B cell (primary cell): ENCODE data around the gene TPSAB1. TPM values are rescaled to one million over a fixed set of nuclear protein-coding genes. Genes with fewer than 3 reads are reported as not detected.

ENCODE experiments used
- ATAC-seq: fragments of 200-7000 bp; cut with Tn5 transposase; one replicate; pipeline ENCODE4 v1.10.0; 2021; ENCODE audit warnings: low read depth, mild to moderate bottlenecking, moderate number of reproducible peaks, moderate library complexity
- CTCF ChIA-PET: fragments of 350-600 bp; sonication (Branson Sonifier 250); formaldehyde crosslinking; loops from one replicate; lab custom pipeline; 2021; ENCODE audit warnings: antibody characterized with exemption, inconsistent platforms; lab: Charles Lee
- POLR2A ChIA-PET: fragments of 350-600 bp; sonication (Branson Sonifier 250); formaldehyde crosslinking; loops from one replicate; lab custom pipeline; 2021; ENCODE audit warnings: antibody characterized with exemption; lab: Charles Lee
- DNase-seq: peaks from one replicate; pipeline ENCODE4 v3.0.0; 2013
- H2AFZ ChIP-seq: 2 replicates; pipeline ENCODE4 v1.6.1; 2012; ENCODE audit warnings: mild to moderate bottlenecking, low read depth, low read length; ENCODE audit not compliant: insufficient read depth, poor library complexity, severe bottlenecking
- H3K27ac ChIP-seq, 2 donors: 1 replicate in 1 of 2; 2 replicates in 1 of 2; pipeline ENCODE4 v1.5.1; 2012 to 2013; ENCODE audit warnings: low read length in 2 of 2, mild to moderate bottlenecking in 2 of 2, moderate library complexity in 1 of 2
- H3K27me3 ChIP-seq, 4 experiments: fragments of 200-600 bp in 1 of 4; sonication (generic) in 1 of 4; replicated peaks in 1 of 4; 1 replicate in 2 of 4; 2 replicates in 2 of 4; pipeline versions ENCODE4 v1.6.1 to v1.7.0; 2013 to 2016; ENCODE audit warnings: low read length in 3 of 4, mild to moderate bottlenecking in 2 of 4, mixed read lengths in 1 of 4, moderate library complexity in 1 of 4; ENCODE audit not compliant: insufficient read depth in 4 of 4, control insufficient read depth in 3 of 4; ENCODE audit errors: control extremely low read depth in 1 of 4
- H3K36me3 ChIP-seq, 2 experiments: replicated peaks in 1 of 2; 1 replicate in 1 of 2; 2 replicates in 1 of 2; pipeline versions ENCODE4 v1.6.1 to v1.7.1; 2013; ENCODE audit warnings: low read length in 1 of 2; ENCODE audit not compliant: insufficient read depth in 2 of 2, control insufficient read depth in 1 of 2; ENCODE audit errors: control extremely low read depth in 1 of 2, extremely low read depth in 1 of 2
- H3K4me1 ChIP-seq, 2 donors: fragments of 200-600 bp in 1 of 2; sonication (generic) in 1 of 2; 1 replicate in 1 of 2; 2 replicates in 1 of 2; pipeline versions ENCODE4 v1.5.1 to v1.6.1; 2013 to 2017; ENCODE audit warnings: low read length in 2 of 2; ENCODE audit not compliant: control insufficient read depth in 2 of 2, insufficient read depth in 2 of 2
- H3K4me2 ChIP-seq: replicated peaks from 2 replicates; pipeline ENCODE3; 2012; ENCODE audit warnings: mild to moderate bottlenecking, low read depth, low read length; ENCODE audit not compliant: poor library complexity, severe bottlenecking
- H3K4me3 ChIP-seq, 5 experiments: fragments of 200-600 bp in 1 of 5; sonication (generic) in 1 of 5; 1 replicate in 3 of 5; 2 replicates in 2 of 5; pipeline versions ENCODE4 v1.5.1 to v1.7.0; 2011 to 2016; ENCODE audit warnings: low read length in 4 of 5, mild to moderate bottlenecking in 4 of 5, low read depth in 2 of 5, control low read depth in 1 of 5, moderate library complexity in 1 of 5; ENCODE audit not compliant: insufficient read depth in 1 of 5; ENCODE audit errors: control extremely low read depth in 1 of 5, extremely low read depth in 1 of 5
- H3K79me2 ChIP-seq: fragments of 200-600 bp; sonication (generic); one replicate; pipeline ENCODE4 v1.6.0; 2016; ENCODE audit warnings: low read length; ENCODE audit not compliant: control insufficient read depth, insufficient read depth
- H3K9ac ChIP-seq: fragments of 200-600 bp; sonication (generic); 2 replicates; pipeline ENCODE4 v1.6.1; 2017; ENCODE audit warnings: mild to moderate bottlenecking, low read length, moderate library complexity
- H3K9me3 ChIP-seq, 3 donors: one replicate each; pipeline versions ENCODE4 v1.6.1 to v1.7.1; 2013; ENCODE audit warnings: low read length in 2 of 3; ENCODE audit not compliant: control insufficient read depth in 2 of 3, insufficient read depth in 1 of 3; ENCODE audit errors: control extremely low read depth in 1 of 3
- H4K20me1 ChIP-seq: 2 replicates; pipeline ENCODE4 v1.6.0; 2012; ENCODE audit warnings: mild to moderate bottlenecking, low read length; ENCODE audit not compliant: insufficient read depth, control insufficient read depth, poor library complexity, severe bottlenecking
- H3K27ac Mint-ChIP-seq: one replicate; pipeline ENCODE4 v1.8.0; 2021; ENCODE audit warnings: mixed read lengths
- H3K27me3 Mint-ChIP-seq: one replicate; pipeline ENCODE4 v1.8.0; 2021; ENCODE audit warnings: mixed read lengths
- H3K4me1 Mint-ChIP-seq: one replicate; pipeline ENCODE4 v1.8.0; 2021; ENCODE audit warnings: mixed read lengths
- H3K4me3 Mint-ChIP-seq: one replicate; pipeline ENCODE4 v1.8.0; 2021; ENCODE audit warnings: mixed read lengths
- H3K9me3 Mint-ChIP-seq: one replicate; pipeline ENCODE4 v1.8.0; 2022; ENCODE audit warnings: mixed read lengths; ENCODE audit not compliant: insufficient read depth
- CTCF ChIP-seq: fragments of 200-600 bp; IDR thresholded peaks from one replicate; pipeline ENCODE4 v1.8.0; 2022; ENCODE audit warnings: antibody characterized with exemption, mild to moderate bottlenecking
- EZH2 ChIP-seq: IDR thresholded peaks from 2 replicates; pipeline ENCODE4 v1.6.1; 2012; ENCODE audit warnings: borderline replicate concordance, low read depth, mild to moderate bottlenecking, moderate library complexity, low read length; ENCODE audit not compliant: insufficient read depth, poor library complexity, severe bottlenecking
- WGBS: methylation state at CpG from one replicate; pipeline ENCODE4 v1.1.5; 2013; ENCODE audit warnings: missing lambda C conversion rate; ENCODE audit not compliant: insufficient coverage; 5-methylcytosine and 5-hydroxymethylcytosine counted together
- intact Hi-C: fragments of 100-400 bp; cut with micrococcal nuclease; formaldehyde crosslinking; loops from one replicate; pipeline ENCODE4 v1.10.0; 2022
- polyA plus RNA-seq: library from polyadenylated mRNA; depleted of rRNA; stranded (reverse); fragments of >200 nt; gene quantifications from 2 replicates; pipeline ENCODE4 v1.2.3, GENCODE V29; 2012
- total RNA-seq, 2 donors: library from RNA; stranded (reverse); fragments of 120-200 nt in 1 of 2; gene quantifications; 1 replicate in 1 of 2; 2 replicates in 1 of 2; pipeline versions ENCODE4 v1.2.3 to v1.2.4, GENCODE V29; 2013 to 2022

The TPSAB1 gene
- total and polyA plus RNA-seq, 2 donors (not counting 1 experiment from before 2014, with no cell fraction given) = not detected

- Histone ChIP-seq H3K4me3 (no peak overlapping the region), H2AFZ (no peak overlapping the region), H3K9ac (no peak overlapping the region), H3K4me2 (peak overlapping the region; percentile 5), H3K27me3 (peaks cover 0 to 24% (median 3%) of the 10 kb centered on the region in 4 experiments), H3K27ac (no peak overlapping the region), H3K79me2 (no peaks in the 10 kb centered on the region), H4K20me1 (no peaks in the 10 kb centered on the region), H3K4me1 (peaks cover 0 to 4% of the 10 kb centered on the region in 2 donors), H3K36me3 (no peaks in the 10 kb centered on the region), H3K9me3 (no peaks in the 10 kb centered on the region)
- Mint-ChIP-seq H3K4me1 (no peaks in the 10 kb centered on the region), H3K4me3 (no peak overlapping the region), H3K9me3 (no peaks in the 10 kb centered on the region), H3K27ac (no peak overlapping the region), H3K27me3 (peaks cover 28% of the 10 kb centered on the region)
- intact Hi-C loops = no loop called here
- 64% methylated on average over 9 of the region's 9 CpGs for WGBS
- POLR2A ChIA-PET = no interaction called here
- ATAC-seq (no peak), DNase-seq (no peak)
- TF ChIP-seq EZH2 = no peak
- no peak for TF ChIP-seq CTCF
- CTCF ChIA-PET = no interaction called here
Measured at GRCh38 chr16:1272453-1273198, 32.1 kb downstream of the TPSAB1 start.

- WGBS = 90% methylated on average over 15 of the region's 15 CpGs
- Histone ChIP-seq H3K36me3 (no peaks in the 10 kb centered on the region), H3K4me1 (peaks cover 0 to 4% of the 10 kb centered on the region in 2 donors), H3K4me3 (no peak overlapping the region), H3K27ac (no peak overlapping the region), H3K79me2 (no peaks in the 10 kb centered on the region), H3K4me2 (no peak overlapping the region), H3K9ac (no peak overlapping the region), H4K20me1 (no peaks in the 10 kb centered on the region), H3K27me3 (peaks cover 0 to 24% (median 3%) of the 10 kb centered on the region in 4 experiments), H2AFZ (no peak overlapping the region), H3K9me3 (no peaks in the 10 kb centered on the region)
- ChIA-PET POLR2A (no interaction called here), CTCF (no interaction called here)
- H3K27ac Mint-ChIP-seq = no peak overlapping the region
- no peak overlapping the region for H3K4me3 Mint-ChIP-seq
- TF ChIP-seq CTCF (no peak), EZH2 (no peak)
- H3K27me3 Mint-ChIP-seq = peaks cover 30% of the 10 kb centered on the region
- no peak for ATAC-seq
- H3K4me1 Mint-ChIP-seq = no peaks in the 10 kb centered on the region
- no peaks in the 10 kb centered on the region for H3K9me3 Mint-ChIP-seq
- intact Hi-C loops = no loop called here
- no peak for DNase-seq
Measured at GRCh38 chr16:1273816-1274215, 33.3 kb downstream of the TPSAB1 start.
